Astrocyte of the cerebellum (primary cell): ENCODE data around the gene BSG.

Experiments
- DNase-seq: peaks from one replicate; pipeline ENCODE4 v3.0.0-alpha.2; 2011; ENCODE audit warnings: low read depth
- H3K4me3 ChIP-seq: 2 replicates; pipeline ENCODE4 v1.5.1; 2011; ENCODE audit warnings: mild to moderate bottlenecking, low read depth, low read length, moderate library complexity
- in situ Hi-C: cut with HindIII; loops from 2 replicates; pipeline ENCODE4 v1.10.0; 2017; ENCODE audit warnings: low sequenced_read_pairs
- TF ChIP-seq, protein P1 (sequence below): IDR thresholded peaks from 2 replicates; pipeline ENCODE4 v1.5.1; 2012; ENCODE audit warnings: low read length, low read depth, moderate library complexity, mild to moderate bottlenecking; ENCODE audit errors: missing control alignments

BSG gene

DNA sequence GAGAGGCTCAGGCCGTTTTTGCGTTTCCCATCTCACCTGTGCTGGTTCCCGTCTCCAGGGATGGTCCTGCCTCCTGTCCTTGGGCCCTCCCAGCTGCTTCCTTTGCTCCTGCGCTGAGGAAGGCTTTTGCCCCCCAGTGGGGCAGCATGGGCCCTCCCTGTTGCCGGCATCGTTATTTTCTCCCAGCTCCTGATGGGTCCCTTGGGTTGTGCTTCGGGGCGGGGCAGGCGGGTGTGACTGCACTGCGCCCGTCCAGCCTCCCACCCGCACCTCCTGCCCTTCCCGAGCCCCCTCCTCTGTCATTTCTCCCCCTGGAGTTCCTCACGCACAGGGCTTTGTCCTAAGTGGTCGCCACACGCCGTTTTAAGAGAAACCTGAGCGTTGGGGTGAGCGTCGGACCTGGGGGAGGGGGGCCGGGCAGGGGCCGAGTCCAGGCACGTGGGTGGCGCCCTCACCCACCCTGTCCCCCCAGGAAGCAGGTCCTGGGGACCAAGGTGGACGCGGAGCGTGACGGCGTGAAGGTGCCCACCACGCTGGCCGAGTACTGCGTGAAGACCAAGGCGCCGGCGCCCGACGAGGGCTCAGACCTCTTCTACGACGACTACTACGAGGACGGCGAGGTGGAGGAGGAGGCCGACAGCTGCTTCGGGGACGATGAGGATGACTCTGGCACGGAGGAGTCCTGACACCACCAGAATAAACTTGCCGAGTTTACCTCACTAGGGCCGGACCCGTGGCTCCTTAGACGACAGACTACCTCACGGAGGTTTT lies 31.3 kb upstream of the BSG start:
- TF ChIP-seq, protein P1, sequence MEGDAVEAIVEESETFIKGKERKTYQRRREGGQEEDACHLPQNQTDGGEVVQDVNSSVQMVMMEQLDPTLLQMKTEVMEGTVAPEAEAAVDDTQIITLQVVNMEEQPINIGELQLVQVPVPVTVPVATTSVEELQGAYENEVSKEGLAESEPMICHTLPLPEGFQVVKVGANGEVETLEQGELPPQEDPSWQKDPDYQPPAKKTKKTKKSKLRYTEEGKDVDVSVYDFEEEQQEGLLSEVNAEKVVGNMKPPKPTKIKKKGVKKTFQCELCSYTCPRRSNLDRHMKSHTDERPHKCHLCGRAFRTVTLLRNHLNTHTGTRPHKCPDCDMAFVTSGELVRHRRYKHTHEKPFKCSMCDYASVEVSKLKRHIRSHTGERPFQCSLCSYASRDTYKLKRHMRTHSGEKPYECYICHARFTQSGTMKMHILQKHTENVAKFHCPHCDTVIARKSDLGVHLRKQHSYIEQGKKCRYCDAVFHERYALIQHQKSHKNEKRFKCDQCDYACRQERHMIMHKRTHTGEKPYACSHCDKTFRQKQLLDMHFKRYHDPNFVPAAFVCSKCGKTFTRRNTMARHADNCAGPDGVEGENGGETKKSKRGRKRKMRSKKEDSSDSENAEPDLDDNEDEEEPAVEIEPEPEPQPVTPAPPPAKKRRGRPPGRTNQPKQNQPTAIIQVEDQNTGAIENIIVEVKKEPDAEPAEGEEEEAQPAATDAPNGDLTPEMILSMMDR, result no peak
- in situ Hi-C loops, result no loop called here
- no peak for DNase-seq
- no peak overlapping the region for H3K4me3 ChIP-seq

GRCh38 chr19:541699-542098 lies 30.7 kb upstream of the BSG start:
- TF ChIP-seq, protein P1, result no peak
- no peak for DNase-seq
- H3K4me3 ChIP-seq, result no peak overlapping the region
- in situ Hi-C loops, result no loop called here

DNA sequence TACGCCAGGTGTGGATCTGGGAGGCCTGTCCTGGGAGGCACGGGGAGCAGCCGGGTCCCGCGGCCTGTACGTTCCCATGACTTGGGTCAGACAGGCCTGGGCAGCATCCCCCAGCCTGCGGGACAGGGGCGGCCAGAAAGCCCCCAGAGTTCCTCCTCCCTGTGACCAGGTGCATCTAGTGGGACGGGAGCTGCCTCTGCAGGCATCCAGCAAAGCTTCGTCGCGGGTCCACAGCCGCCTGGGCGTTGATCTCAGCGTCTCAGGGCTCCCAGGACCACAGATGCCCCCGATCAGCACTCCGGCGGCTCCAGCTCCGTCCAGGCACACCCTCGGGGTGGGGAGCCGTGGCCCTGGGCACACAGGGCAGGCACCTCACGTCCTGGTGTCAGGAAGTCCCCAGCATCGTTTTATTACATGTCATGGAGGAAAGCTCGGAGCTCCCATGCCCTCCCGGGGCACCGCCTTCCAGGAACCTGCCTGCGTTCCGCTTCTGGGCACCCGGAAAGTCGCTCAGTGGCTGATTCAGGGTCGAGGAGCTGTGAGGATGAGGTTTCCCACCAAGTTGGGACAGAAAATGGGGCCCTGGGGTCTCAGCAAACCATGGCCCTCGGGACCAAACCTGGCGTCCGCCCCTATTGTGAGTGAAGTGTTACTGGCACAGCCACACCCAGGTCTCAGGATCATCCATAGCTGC lies 30.1 kb upstream of the BSG start:
- in situ Hi-C loops, result no loop called here

GRCh38 chr19:543910-544608 lies 28.3 kb upstream of the BSG start, which contains the start of gene GZMM:
Gene GZMM (plus strand): TSS chr19:544053. CDS start chr19:544072, 19 bp downstream.
- TF ChIP-seq, protein P1, result no peak
- in situ Hi-C loops, result no loop called here
- no peak for DNase-seq
- no peak within 1 kb of the TSS for H3K4me3 ChIP-seq

More for the DNA sequence above, 30.1 kb upstream of the BSG start:
- no peak overlapping the region for H3K4me3 ChIP-seq
- no peak for DNase-seq
- TF ChIP-seq, protein P1, result no peak

- in situ Hi-C loops, result no loop called here
- TF ChIP-seq, protein P1, result no peak
- no peak overlapping the region for H3K4me3 ChIP-seq
- no peak for DNase-seq
Observed at GRCh38 chr19:547117-547516, 25.3 kb upstream of the BSG start.
